Activated CD8-positive, alpha-beta T cell treated with anti-CD3 and anti-CD28 coated beads, Interleukin-2, amount 10 ng/mL, durations not matched to agents 7 days and 5 days (primary cell): ENCODE measurements around the gene DGKB. TPM values are rescaled to one million over a fixed set of nuclear protein-coding genes. Genes with fewer than 3 reads are reported as not detected.

Experiments used
- ATAC-seq: fragments of 150-1000 bp; cut with Tn5 transposase; one replicate; pipeline ENCODE4 v1.10.0; 2021; ENCODE audit warnings: moderate library complexity
- CTCF ChIA-PET: fragments of 350-600 bp; sonication (Branson Sonifier 250); formaldehyde crosslinking; loops from one replicate; lab custom pipeline; 2021; ENCODE audit warnings: antibody characterized with exemption; lab: Charles Lee
- POLR2A ChIA-PET: fragments of 350-600 bp; sonication (Branson Sonifier 250); formaldehyde crosslinking; loops from one replicate; lab custom pipeline; 2021; ENCODE audit warnings: antibody characterized with exemption; lab: Charles Lee
- DNase-seq: peaks from one replicate; pipeline ENCODE4 v3.0.0-alpha.2; 2020
- H3K27ac Mint-ChIP-seq: one replicate; pipeline ENCODE4 v1.8.0; 2021; ENCODE audit warnings: mild to moderate bottlenecking, mixed read lengths
- H3K27me3 Mint-ChIP-seq: one replicate; pipeline ENCODE4 v1.8.0; 2021; ENCODE audit warnings: low read depth, mixed read lengths
- H3K36me3 Mint-ChIP-seq: one replicate; pipeline ENCODE4 v1.8.0; 2021; ENCODE audit warnings: low read depth, mixed read lengths
- H3K4me1 Mint-ChIP-seq: one replicate; pipeline ENCODE4 v1.8.0; 2021; ENCODE audit warnings: low read depth, mixed read lengths
- H3K4me3 Mint-ChIP-seq: one replicate; pipeline ENCODE4 v1.8.0; 2021; ENCODE audit warnings: mild to moderate bottlenecking, mixed read lengths
- H3K9me3 Mint-ChIP-seq: one replicate; pipeline ENCODE4 v1.8.0; 2022; ENCODE audit warnings: mixed read lengths; ENCODE audit not compliant: insufficient read depth
- total RNA-seq, 2 experiments: library from RNA; stranded (reverse); gene quantifications; one replicate each; pipeline ENCODE4 v1.2.3, GENCODE V29; 2021

Gene DGKB
- total RNA-seq, 2 experiments from 2014 or later = not detected

DNA sequence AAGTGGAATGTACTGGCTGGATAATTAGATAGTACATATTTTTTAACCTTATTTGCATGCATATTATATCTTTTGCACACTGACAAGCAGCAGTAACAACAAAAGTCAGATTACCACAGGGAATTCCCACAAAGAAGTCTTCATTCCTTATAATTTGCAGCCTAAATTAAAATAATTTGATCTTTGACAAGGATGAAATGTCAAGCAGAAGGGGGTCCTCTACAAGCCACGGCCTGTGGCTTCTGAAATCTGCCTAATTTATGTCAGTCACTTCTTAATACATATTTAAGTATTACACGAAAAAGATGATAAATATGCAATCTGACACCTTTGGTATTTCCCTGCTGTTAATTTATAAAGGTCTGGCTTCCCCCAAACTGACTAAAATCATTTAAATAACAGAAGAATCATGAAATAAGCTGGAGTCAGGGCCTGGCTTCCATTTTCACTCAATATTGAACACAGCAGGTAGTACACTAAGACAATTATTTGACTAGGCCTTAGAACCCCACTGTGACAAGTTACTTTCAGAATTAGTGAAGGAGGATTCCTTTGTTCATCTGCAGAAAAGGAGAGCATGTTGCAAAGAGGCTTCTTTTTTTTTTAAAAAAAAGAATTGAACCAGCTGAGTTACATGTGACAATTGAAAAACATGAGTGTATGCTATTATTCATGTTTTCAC lies 562.0 kb downstream of the DGKB start:
- POLR2A ChIA-PET = no interaction called here
- no peaks in the 10 kb centered on the region for H3K27me3 Mint-ChIP-seq
- CTCF ChIA-PET = no interaction called here
- H3K36me3 Mint-ChIP-seq = no peaks in the 10 kb centered on the region
- no peak overlapping the region for H3K27ac Mint-ChIP-seq
- ATAC-seq (no peak), DNase-seq (no peak)
- no peaks in the 10 kb centered on the region for H3K9me3 Mint-ChIP-seq
- no peak overlapping the region for H3K4me3 Mint-ChIP-seq
- no peaks in the 10 kb centered on the region for H3K4me1 Mint-ChIP-seq

- no peaks in the 10 kb centered on the region for H3K27me3 Mint-ChIP-seq
- no peak overlapping the region for H3K27ac Mint-ChIP-seq
- CTCF ChIA-PET = no interaction called here
- no peaks in the 10 kb centered on the region for H3K4me1 Mint-ChIP-seq
- H3K9me3 Mint-ChIP-seq = no peaks in the 10 kb centered on the region
- no peak overlapping the region for H3K4me3 Mint-ChIP-seq
- no peak for ATAC-seq
- H3K36me3 Mint-ChIP-seq = no peaks in the 10 kb centered on the region
- DNase-seq = no peak
- POLR2A ChIA-PET = no interaction called here
These were observed 562.7 kb downstream of the DGKB start for GRCh38 chr7:14339861-14340260.

GRCh38 chr7:14336256-14336655 lies 566.3 kb downstream of the DGKB start:
- ATAC-seq = no peak
- Mint-ChIP-seq H3K9me3 (no peaks in the 10 kb centered on the region), H3K27me3 (no peaks in the 10 kb centered on the region), H3K36me3 (no peaks in the 10 kb centered on the region), H3K4me3 (no peak overlapping the region), H3K27ac (no peak overlapping the region), H3K4me1 (no peaks in the 10 kb centered on the region)
- POLR2A ChIA-PET = no interaction called here
- no peak for DNase-seq
- CTCF ChIA-PET = no interaction called here

DNA sequence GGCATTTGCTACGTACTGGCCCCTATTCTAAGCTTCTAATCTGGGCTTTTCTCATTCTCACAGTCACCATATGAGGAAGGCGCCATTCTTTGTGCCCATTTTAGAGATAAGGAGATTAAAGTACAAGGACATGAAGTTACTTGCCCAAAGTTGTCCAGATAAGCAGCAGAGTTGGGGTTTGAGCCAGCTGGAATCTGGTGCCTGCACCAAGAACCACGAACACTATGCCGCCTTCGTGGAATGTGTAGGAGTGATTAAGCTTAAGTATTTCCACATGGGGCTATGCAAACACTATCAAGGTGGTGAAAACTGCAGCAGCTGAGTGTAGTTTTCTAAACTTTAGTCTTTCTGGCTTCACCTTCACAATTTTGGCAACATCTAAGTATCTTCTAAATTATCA lies 570.4 kb downstream of the DGKB start:
- H3K9me3 Mint-ChIP-seq = no peaks in the 10 kb centered on the region
- no peaks in the 10 kb centered on the region for H3K36me3 Mint-ChIP-seq
- ChIA-PET CTCF (no interaction called here), POLR2A (no interaction called here)
- no peak for DNase-seq
- no peaks in the 10 kb centered on the region for H3K4me1 Mint-ChIP-seq
- no peak overlapping the region for H3K4me3 Mint-ChIP-seq
- H3K27me3 Mint-ChIP-seq = no peaks in the 10 kb centered on the region
- no peak for ATAC-seq
- H3K27ac Mint-ChIP-seq = no peak overlapping the region

DNA sequence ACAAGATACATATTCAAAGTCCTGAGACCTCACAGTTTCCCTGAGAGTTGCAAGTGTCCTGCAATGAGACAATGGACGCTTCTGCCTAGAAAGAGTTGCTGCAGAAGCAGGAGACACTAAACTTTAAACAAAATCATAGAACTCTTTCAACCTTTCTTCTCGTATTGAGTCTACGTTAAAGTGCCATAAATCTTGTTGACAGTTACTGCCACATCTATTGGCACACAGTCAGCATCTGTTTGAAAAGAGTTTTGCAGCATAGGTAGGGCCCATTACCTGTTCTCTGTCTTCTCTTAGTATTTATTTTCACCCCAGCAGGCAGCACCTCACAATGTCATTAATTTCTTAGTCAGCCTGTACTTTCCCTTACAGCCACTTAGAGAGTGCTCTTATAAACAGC lies 577.8 kb downstream of the DGKB start:
- peaks cover 9% of the 10 kb centered on the region for H3K9me3 Mint-ChIP-seq
- H3K36me3 Mint-ChIP-seq = no peaks in the 10 kb centered on the region
- no peaks in the 10 kb centered on the region for H3K27me3 Mint-ChIP-seq
- ChIA-PET CTCF (no interaction called here), POLR2A (no interaction called here)
- H3K4me3 Mint-ChIP-seq = no peak overlapping the region
- no peak overlapping the region for H3K27ac Mint-ChIP-seq
- H3K4me1 Mint-ChIP-seq = no peaks in the 10 kb centered on the region
- DNase-seq (no peak), ATAC-seq (no peak)

- Mint-ChIP-seq H3K9me3 (peaks cover 9% of the 10 kb centered on the region), H3K4me1 (no peaks in the 10 kb centered on the region), H3K36me3 (no peaks in the 10 kb centered on the region), H3K27me3 (no peaks in the 10 kb centered on the region), H3K27ac (no peak overlapping the region), H3K4me3 (no peak overlapping the region)
- ChIA-PET POLR2A (no interaction called here), CTCF (no interaction called here)
- ATAC-seq (no peak), DNase-seq (no peak)
These were observed 579.8 kb downstream of the DGKB start for GRCh38 chr7:14322724-14323123.

DNA sequence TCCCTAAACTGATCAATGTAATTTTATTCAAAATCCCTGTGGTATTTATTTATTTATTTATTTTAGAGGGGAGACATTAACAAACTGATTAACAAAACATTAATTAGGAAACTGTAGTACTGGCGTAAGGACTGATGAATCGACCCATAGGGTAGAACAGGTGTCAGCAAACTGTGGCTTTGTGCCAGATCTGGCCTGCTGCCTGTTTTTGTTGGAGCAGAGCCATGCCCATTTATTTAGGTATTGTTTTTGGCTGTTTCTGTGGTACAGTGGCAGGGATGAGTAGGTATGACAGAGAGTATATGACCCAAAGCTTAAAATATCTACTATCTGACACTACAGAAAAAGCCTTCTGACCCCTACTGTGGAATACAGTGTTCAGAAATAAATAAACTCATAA lies 580.6 kb downstream of the DGKB start:
- Mint-ChIP-seq H3K27ac (no peak overlapping the region), H3K4me3 (no peak overlapping the region), H3K9me3 (peaks cover 9% of the 10 kb centered on the region), H3K36me3 (no peaks in the 10 kb centered on the region), H3K4me1 (no peaks in the 10 kb centered on the region), H3K27me3 (no peaks in the 10 kb centered on the region)
- ChIA-PET POLR2A (no interaction called here), CTCF (no interaction called here)
- no peak for DNase-seq
- ATAC-seq = no peak

DNA sequence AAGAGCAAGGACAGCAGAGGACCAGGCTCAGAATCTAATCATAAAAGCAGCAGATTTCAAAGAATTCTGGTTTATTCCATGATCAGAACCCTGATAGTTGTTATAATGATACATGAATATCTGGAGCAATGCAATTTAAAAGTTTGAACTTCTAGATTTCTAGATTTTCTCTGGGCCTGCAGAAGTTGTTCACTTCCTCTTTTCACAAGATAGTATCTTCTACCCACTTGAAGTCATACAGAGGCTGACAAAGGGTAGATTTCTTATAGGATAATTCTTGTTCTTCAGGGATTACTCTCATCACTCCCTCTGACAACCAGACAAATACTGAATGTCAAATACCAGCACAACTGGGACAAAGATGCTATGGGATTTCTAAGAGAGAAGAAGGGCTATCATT lies 593.1 kb downstream of the DGKB start:
- ATAC-seq (no peak), DNase-seq (no peak)
- no peaks in the 10 kb centered on the region for H3K4me1 Mint-ChIP-seq
- H3K9me3 Mint-ChIP-seq = no peaks in the 10 kb centered on the region
- no peaks in the 10 kb centered on the region for H3K36me3 Mint-ChIP-seq
- no peak overlapping the region for H3K4me3 Mint-ChIP-seq
- ChIA-PET POLR2A (no interaction called here), CTCF (no interaction called here)
- no peak overlapping the region for H3K27ac Mint-ChIP-seq
- H3K27me3 Mint-ChIP-seq = no peaks in the 10 kb centered on the region

DNA sequence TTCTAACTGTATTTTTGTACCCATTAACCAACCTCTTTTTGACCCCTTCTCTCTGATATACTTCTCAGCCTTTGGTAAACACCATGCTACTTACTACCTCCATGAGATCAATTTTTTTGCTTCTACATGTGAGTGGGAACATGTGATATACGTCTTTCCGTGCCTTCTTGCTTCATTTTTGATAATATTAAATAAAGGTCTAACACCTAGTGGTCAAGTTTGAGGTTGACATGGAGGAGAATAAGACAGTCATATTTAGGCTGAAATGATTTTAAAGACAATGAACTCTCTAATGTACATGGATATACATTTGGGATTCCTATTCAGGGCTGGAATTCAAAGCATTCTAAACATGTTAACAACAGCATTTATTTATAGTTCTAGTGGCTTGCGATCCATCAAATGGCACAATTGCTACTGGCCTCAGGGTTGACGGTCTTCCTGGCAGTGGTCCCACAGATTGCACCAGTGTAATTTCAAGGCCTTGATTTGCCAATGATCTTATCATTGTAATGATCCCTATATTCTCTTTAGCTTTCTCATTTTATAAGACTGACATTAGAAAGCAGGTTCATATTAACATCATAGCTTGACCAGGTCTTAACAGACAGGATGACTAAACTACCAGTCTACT lies 597.2 kb downstream of the DGKB start:
- CTCF ChIA-PET = no interaction called here
- Mint-ChIP-seq H3K27me3 (no peaks in the 10 kb centered on the region), H3K4me1 (no peaks in the 10 kb centered on the region), H3K36me3 (no peaks in the 10 kb centered on the region), H3K9me3 (no peaks in the 10 kb centered on the region), H3K4me3 (no peak overlapping the region), H3K27ac (no peak overlapping the region)
- ATAC-seq (no peak), DNase-seq (no peak)
- POLR2A ChIA-PET = no interaction called here

- DNase-seq (no peak), ATAC-seq (no peak)
- POLR2A ChIA-PET = no interaction called here
- CTCF ChIA-PET = no interaction called here
- Mint-ChIP-seq H3K27ac (no peak overlapping the region), H3K9me3 (no peaks in the 10 kb centered on the region), H3K27me3 (no peaks in the 10 kb centered on the region), H3K36me3 (no peaks in the 10 kb centered on the region), H3K4me3 (no peak overlapping the region), H3K4me1 (no peaks in the 10 kb centered on the region)
These were observed 599.0 kb downstream of the DGKB start for GRCh38 chr7:14303536-14303935.

- Mint-ChIP-seq H3K9me3 (peaks cover 11% of the 10 kb centered on the region), H3K27ac (no peak overlapping the region), H3K4me3 (no peak overlapping the region), H3K4me1 (no peaks in the 10 kb centered on the region), H3K36me3 (no peaks in the 10 kb centered on the region), H3K27me3 (no peaks in the 10 kb centered on the region)
- ATAC-seq = no peak
- no peak for DNase-seq
- ChIA-PET POLR2A (no interaction called here), CTCF (no interaction called here)
These were observed 607.9 kb downstream of the DGKB start for GRCh38 chr7:14294637-14295036.

DNA sequence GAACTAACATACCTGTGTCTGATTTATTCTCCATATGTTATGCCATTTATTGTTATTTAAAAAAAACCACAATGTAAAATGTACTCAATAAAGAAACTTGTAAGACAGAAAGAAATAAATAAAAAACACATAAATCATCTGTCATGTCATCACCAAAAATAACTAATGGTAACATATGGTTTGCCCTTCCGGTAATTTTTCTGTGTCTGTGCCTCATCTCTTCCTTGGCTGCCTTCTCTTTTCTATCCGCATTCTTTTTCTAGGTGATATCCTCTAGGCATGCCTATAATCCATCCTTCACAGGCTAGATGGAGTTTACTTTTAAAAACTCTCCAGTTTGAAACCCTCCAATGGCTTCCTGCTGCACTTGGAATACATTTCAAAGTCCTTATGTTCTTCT lies 609.1 kb downstream of the DGKB start:
- ATAC-seq (no peak), DNase-seq (no peak)
- peaks cover 10% of the 10 kb centered on the region for H3K9me3 Mint-ChIP-seq
- H3K27me3 Mint-ChIP-seq = no peaks in the 10 kb centered on the region
- no peaks in the 10 kb centered on the region for H3K36me3 Mint-ChIP-seq
- H3K27ac Mint-ChIP-seq = no peak overlapping the region
- ChIA-PET POLR2A (no interaction called here), CTCF (no interaction called here)
- H3K4me1 Mint-ChIP-seq = no peaks in the 10 kb centered on the region
- H3K4me3 Mint-ChIP-seq = no peak overlapping the region

DNA sequence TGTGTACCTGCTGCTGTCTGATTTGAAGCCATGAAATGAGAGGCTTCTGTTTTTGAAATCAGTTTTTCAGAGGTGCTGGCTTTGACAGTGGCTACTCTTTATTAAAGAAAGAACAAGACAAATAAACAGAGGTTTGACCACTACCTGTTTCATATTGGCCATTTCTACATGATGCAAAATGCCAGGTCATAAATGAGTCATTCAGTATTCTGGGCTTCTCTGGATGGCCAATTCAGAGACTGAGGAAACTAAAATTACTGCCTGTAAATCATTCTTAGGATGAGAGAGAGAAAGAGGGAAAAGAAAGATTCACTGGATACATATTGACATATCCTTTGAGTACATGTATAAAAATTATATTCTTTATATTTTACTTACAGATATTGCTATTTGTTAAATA lies 609.8 kb downstream of the DGKB start:
- Mint-ChIP-seq H3K27ac (no peak overlapping the region), H3K4me3 (no peak overlapping the region), H3K4me1 (no peaks in the 10 kb centered on the region), H3K9me3 (peaks cover 7% of the 10 kb centered on the region), H3K27me3 (no peaks in the 10 kb centered on the region), H3K36me3 (no peaks in the 10 kb centered on the region)
- ChIA-PET CTCF (no interaction called here), POLR2A (no interaction called here)
- DNase-seq (no peak), ATAC-seq (no peak)
